Neural progenitor cell (in vitro differentiated cells): Measurements from ENCODE around the gene C1QTNF6.

Source experiments
- EZH2phosphoT487 ChIP-seq: fragments of 200-600 bp; sonication (generic); IDR thresholded peaks from 2 replicates; pipeline ENCODE4 v1.6.1; 2017; ENCODE audit warnings: antibody characterized with exemption
- TF ChIP-seq, protein P1 (sequence below): fragments of 200-600 bp; sonication (generic); IDR thresholded peaks from 2 replicates; pipeline ENCODE4 v1.5.1; 2017; ENCODE audit warnings: antibody characterized with exemption, mild to moderate bottlenecking

DNA sequence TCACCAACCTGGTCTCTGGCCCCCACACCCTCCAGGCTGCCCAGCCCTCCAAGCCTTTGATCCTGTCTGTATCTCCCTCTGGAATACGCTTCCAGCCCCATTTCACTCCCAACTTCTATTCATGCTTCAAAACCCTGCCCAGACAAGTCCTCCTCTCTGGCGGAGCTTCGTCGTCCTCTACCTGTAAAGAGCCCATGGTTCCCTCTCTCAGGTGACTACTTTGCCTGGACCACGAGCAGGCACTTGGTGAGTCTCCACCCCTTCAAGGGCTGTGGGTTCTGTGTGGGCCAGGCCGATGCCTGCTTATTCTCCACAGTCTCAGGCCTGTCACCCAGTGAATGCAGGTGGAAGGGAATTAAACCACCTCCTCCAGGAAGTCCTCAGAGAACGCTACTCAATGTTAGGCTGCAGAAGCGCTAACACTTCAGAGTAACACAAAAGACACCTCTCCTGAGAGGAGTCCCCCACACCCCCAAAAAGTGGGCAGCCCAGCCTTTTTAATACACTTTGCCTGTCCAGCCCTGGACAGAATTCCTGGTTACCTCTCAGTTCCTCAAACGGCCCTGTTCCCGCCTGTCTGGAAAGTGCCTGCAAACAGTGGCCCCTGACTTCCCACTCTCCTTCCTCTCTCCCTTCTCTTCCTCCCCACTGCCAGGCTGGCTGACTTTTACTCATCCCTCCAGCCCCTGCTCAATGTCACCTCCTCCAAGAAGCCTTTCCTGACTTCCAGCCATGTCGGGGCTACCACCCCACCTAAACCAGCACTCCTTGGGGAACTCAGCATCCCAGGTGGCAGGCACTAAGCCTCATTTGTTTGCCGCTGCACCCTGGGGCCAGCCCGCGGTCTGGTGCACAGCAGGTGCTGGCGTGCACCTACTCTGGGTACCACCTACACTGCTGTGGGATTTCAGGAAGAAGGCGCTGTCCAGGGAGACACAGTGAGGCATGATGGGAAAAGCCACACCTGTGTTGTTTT, 47.0 kb upstream of the C1QTNF6 start:
- TF ChIP-seq, protein P1, sequence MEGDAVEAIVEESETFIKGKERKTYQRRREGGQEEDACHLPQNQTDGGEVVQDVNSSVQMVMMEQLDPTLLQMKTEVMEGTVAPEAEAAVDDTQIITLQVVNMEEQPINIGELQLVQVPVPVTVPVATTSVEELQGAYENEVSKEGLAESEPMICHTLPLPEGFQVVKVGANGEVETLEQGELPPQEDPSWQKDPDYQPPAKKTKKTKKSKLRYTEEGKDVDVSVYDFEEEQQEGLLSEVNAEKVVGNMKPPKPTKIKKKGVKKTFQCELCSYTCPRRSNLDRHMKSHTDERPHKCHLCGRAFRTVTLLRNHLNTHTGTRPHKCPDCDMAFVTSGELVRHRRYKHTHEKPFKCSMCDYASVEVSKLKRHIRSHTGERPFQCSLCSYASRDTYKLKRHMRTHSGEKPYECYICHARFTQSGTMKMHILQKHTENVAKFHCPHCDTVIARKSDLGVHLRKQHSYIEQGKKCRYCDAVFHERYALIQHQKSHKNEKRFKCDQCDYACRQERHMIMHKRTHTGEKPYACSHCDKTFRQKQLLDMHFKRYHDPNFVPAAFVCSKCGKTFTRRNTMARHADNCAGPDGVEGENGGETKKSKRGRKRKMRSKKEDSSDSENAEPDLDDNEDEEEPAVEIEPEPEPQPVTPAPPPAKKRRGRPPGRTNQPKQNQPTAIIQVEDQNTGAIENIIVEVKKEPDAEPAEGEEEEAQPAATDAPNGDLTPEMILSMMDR = no peak
- no peak for TF ChIP-seq EZH2phosphoT487
